Stimulated activated CD4-positive, alpha-beta T cell treated with anti-CD3 and anti-CD28 coated beads, Interleukin-4, amount 100 ng/mL, for 1 hour (primary cell): ENCODE results near the gene FBN1.

Source experiments
- DNase-seq: peaks from one replicate; pipeline ENCODE4 v3.0.0-alpha.2; 2020

FBN1 gene

DNA sequence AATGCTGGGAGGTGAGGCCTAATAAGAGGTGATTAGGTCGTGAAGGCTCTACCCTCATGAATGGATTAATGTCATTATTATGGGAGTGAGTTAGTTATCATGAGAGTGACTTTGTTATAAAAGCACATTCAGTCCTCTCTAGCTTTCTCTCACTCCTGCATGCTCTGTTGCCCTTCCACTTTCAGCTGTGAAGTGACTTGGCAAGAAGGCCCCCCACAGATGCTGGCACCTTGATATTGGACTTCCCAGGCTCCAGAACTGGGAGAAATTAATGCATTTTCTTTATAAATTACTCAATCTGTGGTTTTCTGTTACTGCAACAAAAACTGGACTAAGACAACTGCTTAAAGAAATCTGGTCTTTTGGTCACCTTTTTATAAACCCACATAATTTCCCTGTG is 144.3 kb downstream of the FBN1 start:
- no peak for DNase-seq

DNA sequence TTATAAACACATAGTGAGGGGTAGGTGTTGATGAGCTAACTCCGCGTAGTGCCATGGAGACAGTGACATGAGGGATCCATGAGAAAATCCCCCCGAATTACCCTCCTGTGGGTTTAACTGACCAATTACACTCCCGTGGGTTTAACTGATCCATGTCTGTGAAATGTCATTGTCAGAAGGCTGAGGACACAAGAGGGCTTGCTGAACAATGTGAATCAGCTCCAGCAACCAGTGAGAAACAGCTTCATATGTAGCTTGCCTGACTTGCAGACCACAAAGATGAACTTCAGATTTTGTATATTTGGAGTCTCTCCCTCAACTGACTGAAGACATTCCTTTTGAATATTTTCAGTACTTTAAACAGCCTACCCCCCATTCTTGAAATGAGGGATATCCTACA is 144.9 kb downstream of the FBN1 start:
- DNase-seq, result no peak

DNA sequence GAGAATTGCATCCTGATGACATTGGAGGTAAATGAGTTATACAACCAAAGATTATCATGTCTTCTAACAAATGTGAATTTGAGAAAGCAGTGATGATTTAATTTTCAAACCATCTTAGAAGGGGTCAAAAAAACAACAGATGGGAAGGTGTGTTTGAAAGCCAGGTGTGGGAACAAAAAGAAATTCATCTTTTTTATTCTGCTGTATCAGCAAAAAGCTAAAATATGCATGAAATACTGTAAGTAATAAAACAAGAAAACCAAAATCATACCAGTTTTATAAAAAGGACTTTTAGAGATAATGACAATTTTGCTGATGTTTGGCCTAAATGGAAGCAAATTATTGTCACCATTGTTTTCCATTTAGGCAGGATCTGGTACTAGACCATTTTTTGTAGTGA is 145.5 kb downstream of the FBN1 start:
- DNase-seq, result no peak

- DNase-seq, result no peak
These were observed 146.7 kb downstream of the FBN1 start for GRCh38 chr15:48498828-48499227.

GRCh38 chr15:48494631-48495030 is 150.9 kb downstream of the FBN1 start:
- no peak for DNase-seq

- DNase-seq, result no peak
These were observed 151.7 kb downstream of the FBN1 start for GRCh38 chr15:48493763-48494225.

DNA sequence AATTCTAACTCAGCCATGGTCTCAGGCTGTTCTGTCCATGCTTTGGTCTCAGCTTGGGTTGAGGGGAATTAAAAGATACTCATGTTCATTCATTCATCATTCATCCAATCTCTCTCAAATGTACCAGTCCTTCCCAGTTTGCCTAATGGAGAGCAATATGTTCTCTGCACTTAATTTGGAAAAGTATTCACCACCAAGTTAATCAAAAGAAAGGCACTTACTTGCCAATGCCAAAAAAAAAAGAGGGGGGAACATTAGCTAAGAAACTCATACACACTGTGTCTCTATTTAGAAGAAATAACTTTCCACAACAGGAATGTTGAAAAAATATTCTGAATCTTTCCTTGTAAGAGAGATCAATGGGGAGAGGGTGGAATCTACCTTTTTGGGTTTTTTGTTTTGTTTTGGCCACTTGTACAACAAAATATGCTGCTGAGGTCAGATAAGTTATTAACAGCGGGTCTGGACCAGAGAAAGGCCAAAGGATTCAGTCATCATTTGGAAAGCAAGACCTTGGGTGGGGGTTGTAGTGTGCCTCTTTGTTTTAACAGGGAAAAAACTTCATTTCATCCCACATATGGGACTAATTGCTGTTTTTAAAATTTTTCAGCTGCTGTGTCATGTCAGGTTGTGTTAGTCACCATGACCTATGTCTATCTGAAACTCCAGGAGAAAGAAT is 152.3 kb downstream of the FBN1 start:
- DNase-seq, result no peak

GRCh38 chr15:48486228-48486627 is 159.3 kb downstream of the FBN1 start:
- no peak for DNase-seq

GRCh38 chr15:48481802-48482201 is 163.7 kb downstream of the FBN1 start:
- DNase-seq, result no peak

GRCh38 chr15:48479751-48480150 is 165.8 kb downstream of the FBN1 start:
- no peak for DNase-seq

GRCh38 chr15:48478581-48478980 is 166.9 kb downstream of the FBN1 start:
- DNase-seq, result no peak

DNA sequence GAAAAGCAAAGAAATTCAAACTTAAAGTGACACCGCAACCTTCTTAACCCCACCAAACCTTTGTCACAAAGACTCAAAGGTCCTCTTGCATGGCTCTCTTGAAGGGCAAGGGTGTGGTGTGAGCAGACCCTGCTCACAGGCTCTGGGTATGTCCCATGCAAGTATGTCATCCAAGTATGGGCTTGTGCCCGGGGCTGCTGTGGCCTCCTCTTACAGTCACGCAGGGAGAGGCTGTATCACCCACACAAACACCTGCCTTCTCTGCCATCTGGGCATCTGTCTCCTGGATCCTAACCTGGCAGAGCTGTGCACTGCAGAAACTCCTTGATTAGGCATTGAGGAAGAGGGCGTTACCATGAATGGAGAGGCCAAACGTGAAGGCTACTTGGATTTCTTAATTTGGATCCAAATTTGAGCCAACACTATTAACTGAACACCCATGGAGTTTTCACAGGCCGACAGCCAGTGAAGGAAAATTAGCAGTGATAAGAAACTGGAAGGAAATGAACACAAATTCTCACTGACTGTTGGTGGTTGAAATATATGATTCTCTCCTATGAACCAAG is 167.6 kb downstream of the FBN1 start:
- no peak for DNase-seq

- no peak for DNase-seq
These were observed 169.7 kb downstream of the FBN1 start for GRCh38 chr15:48475600-48476395.

GRCh38 chr15:48473667-48474066 is 171.8 kb downstream of the FBN1 start:
- DNase-seq, result no peak

- no peak for DNase-seq
These were observed 172.8 kb downstream of the FBN1 start for GRCh38 chr15:48472756-48473155.

DNA sequence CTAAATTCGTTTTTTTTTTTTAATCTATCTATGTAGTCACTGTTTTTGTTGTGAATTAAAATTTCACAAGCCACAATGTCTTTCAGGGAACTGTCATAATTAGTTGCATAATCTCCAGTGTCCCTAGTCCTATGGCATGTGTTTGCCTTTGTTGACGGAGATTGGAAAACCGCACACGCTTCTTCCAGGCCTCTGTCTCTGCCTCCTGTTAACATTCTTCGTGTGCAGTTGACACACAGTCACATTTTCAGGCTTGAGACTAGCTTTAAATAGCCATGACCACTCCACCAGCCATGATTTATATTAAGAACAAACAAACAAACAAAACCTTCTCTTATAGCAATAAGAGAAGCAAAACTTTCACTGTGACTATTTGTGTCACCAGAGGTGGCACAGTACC is 174.4 kb downstream of the FBN1 start:
- no peak for DNase-seq

DNA sequence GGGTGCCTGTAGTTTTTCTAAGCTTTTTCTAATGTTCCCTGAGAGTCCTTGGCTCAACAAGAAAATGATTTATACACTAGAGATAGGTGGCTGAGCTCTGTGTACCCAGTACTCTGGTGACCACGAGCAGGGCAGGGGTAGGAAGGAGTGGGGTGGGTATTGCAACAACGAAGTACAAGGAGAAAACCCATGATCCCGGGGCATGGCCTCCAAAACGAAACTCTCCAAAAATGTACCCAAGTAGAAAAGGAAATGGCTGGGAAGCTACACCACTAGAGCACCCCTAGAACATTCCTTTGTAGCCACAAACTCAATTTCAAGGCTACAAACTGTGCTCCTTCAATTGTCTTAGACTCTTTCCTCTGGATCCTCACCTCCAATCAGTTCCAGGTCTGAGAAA is 175.4 kb downstream of the FBN1 start:
- no peak for DNase-seq

DNA sequence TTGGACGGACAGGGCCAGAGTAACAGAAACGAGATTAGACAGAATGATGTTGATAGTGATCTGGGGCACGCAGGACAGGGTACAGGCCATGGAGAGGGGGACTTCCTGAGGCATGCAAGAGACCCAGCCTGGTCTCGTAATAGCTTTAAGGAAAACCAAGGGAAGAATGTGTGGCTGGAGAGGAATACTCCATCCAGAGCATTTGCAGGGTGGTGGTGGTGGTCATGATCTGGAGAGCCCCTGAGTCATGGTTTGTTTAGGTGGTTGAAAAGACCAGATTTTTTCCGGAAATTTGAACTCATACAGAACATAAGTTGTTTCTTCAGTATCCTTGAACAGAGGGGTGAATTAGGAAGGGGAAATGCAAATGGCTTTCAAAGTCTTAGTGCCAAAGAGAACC is 175.8 kb downstream of the FBN1 start:
- no peak for DNase-seq

DNA sequence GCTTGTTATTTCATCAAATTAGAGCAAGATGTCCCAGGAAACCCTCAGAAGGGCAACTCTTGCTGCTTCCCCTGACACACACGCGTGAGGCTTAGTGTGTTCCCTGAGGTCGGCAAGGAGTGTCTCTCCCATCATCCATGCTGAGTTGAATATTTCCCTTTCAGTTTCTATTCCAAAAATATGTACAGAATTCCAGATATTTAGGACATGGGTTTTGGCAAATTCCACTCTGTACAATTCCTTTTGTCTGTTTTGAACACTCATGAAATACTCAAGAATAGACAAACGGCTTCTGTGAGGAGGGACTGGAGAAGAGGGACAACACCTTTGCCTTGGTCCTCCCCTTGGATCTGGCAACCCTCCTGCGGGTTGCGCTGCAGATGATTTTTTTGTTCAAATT is 176.2 kb downstream of the FBN1 start:
- DNase-seq, result no peak

DNA sequence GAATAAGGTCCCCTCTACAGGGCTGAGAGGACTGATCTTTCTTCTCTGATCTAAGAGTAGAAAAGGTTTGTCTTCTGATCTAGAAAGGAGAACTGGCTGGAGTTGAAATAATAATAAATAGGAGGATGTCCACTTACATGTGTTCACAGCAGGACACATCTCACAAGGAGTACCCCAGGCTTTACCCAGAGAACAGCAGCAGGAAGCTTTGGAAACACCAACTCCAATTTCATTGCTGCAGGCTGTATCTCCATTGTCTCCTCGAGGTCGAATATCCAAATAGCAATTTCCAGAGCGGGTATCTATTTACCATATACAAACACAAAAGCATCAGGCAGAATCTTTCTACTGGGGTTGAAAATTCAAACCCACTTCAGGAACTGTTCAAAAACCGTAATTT is 177.7 kb downstream of the FBN1 start:
- no peak for DNase-seq

DNA sequence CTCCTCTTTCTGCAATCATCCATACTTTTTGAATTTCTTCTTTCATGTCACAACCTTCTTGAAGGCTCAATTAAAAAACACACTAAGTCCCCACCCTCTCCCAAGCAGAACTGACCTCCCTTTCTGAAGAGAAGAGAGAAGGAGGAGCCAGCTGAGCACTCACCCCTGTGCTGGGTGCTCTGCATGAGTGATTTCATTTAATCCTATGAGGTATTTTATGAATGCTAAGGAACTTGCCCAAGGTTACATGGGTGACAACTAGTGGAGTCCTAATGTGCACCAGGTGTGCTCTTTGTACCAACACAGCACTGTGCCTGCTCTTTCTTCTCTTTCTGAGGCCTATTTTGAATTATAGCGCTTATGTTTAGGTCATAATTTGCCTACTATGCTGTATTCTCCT is 178.7 kb downstream of the FBN1 start:
- no peak for DNase-seq

DNA sequence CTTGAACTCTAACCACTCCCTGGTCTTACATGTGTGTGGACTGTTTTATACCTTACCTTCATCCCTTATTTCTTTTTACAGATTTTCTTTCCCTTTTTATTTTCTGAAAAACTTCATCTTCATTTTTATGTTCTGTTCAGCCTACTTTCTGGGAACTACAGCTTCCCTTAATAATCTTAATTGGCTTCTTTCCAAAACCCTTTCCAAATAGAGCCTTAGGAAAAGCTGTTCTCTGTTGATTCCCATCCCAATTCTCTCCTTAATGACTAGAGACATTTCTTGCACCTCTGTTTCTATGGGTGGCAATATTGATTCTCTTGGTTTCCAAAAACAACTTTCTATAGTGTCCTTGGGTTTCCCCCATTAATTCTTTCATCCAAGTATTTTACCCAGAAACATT is 179.4 kb downstream of the FBN1 start:
- DNase-seq, result no peak

DNA sequence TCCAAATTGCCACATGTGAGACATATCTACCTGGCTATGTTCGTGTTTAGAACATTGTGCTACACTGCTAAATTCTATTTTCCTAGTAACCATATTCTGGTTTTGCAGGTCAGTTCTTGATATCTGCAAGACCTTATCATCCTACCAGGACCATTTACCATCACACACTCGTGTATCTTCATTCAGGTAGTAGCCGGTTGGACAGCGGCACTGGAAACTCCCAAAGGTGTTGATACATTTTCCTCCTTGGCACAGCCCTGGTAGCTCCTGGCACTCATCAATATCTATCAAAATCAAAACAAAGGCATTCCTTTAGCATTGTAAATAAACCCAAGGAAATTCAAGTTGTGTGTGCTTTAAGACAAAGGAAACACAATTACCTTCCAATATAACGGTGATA is 180.1 kb downstream of the FBN1 start:
- no peak for DNase-seq

GRCh38 chr15:48463366-48463880 is 182.1 kb downstream of the FBN1 start:
- DNase-seq, result no peak
